IMR-90 (cell line): ENCODE data around the gene ELMOD3. TPM values are rescaled to one million over a fixed set of nuclear protein-coding genes. Genes with fewer than 3 reads are reported as not detected.

Experiments used
- ATAC-seq: fragments of 200-7000 bp; cut with Tn5 transposase; 2 replicates; pipeline ENCODE4 v1.9.1; 2020; ENCODE audit warnings: low read depth, mild to moderate bottlenecking, moderate library complexity
- BruUV-seq: library from RNA; stranded (reverse); fragments of 400-500 nt; replicated peaks from 2 replicates; lab custom pipeline; 2021; lab: Mats Ljungman, UMichigan
- CTCF ChIA-PET: fragments of 300-600 bp; formaldehyde crosslinking; extraction: SDS; loops from one replicate; lab custom pipeline; 2021; ENCODE audit warnings: antibody characterized with exemption; lab: Yijun Ruan, JAX
- POLR2A ChIA-PET: fragments of 300-600 bp; sonication (Branson Sonifier 250); formaldehyde crosslinking; loops from one replicate; lab custom pipeline; 2022; ENCODE audit warnings: antibody characterized with exemption; ENCODE audit not compliant: unreplicated experiment; lab: Charles Lee
- DNase-seq: peaks from one replicate; pipeline ENCODE4 v3.0.0; 2013
- H2AFZ ChIP-seq: replicated peaks from 2 replicates; pipeline ENCODE3; 2013; ENCODE audit warnings: low read length, mild to moderate bottlenecking; ENCODE audit not compliant: poor library complexity
- H2AK5ac ChIP-seq: 2 replicates; pipeline ENCODE4 v1.6.1; 2013; ENCODE audit warnings: low read depth, low read length, inconsistent platforms
- H2AK9ac ChIP-seq: replicated peaks from 2 replicates; pipeline ENCODE3; 2013; ENCODE audit warnings: mild to moderate bottlenecking, low read depth, low read length, moderate library complexity; ENCODE audit not compliant: poor library complexity
- H2BK120ac ChIP-seq: 2 replicates; pipeline ENCODE4 v1.6.1; 2013; ENCODE audit warnings: low read depth, low read length, inconsistent platforms
- H2BK15ac ChIP-seq: 3 replicates; pipeline ENCODE4 v1.6.1; 2013; ENCODE audit warnings: low read depth, low read length, inconsistent platforms
- H2BK20ac ChIP-seq: 2 replicates; pipeline ENCODE4 v1.6.1; 2013; ENCODE audit warnings: low read depth, mild to moderate bottlenecking, inconsistent platforms, low read length, moderate library complexity
- H2BK5ac ChIP-seq: 2 replicates; pipeline ENCODE4 v1.6.1; 2013; ENCODE audit warnings: mild to moderate bottlenecking, low read depth, low read length, inconsistent platforms; ENCODE audit not compliant: poor library complexity, severe bottlenecking
- H3K14ac ChIP-seq: replicated peaks from 2 replicates; pipeline ENCODE4 v1.6.1; 2013; ENCODE audit warnings: low read depth, low read length, inconsistent platforms
- H3K18ac ChIP-seq: 2 replicates; pipeline ENCODE4 v1.6.1; 2013; ENCODE audit warnings: low read depth, low read length, control low read depth
- H3K23ac ChIP-seq: 2 replicates; pipeline ENCODE4 v1.6.1; 2013; ENCODE audit warnings: low read depth, low read length, inconsistent platforms
- H3K27ac ChIP-seq: 2 replicates; pipeline ENCODE4 v1.5.1; 2013; ENCODE audit warnings: mild to moderate bottlenecking, control low read depth, low read length; ENCODE audit not compliant: insufficient read depth
- H3K27me3 ChIP-seq: 2 replicates; pipeline ENCODE4 v1.6.1; 2013; ENCODE audit warnings: low read length; ENCODE audit not compliant: control insufficient read depth, insufficient read depth
- H3K36me3 ChIP-seq: 2 replicates; pipeline ENCODE4 v1.6.1; 2013; ENCODE audit warnings: low read length, mixed read lengths; ENCODE audit not compliant: control insufficient read depth, insufficient read depth
- H3K4ac ChIP-seq: 2 replicates; pipeline ENCODE4 v1.6.1; 2013; ENCODE audit warnings: low read depth, low read length, inconsistent platforms
- H3K4me1 ChIP-seq: 2 replicates; pipeline ENCODE4 v1.6.1; 2013; ENCODE audit warnings: low read length, mixed read lengths; ENCODE audit not compliant: control insufficient read depth, insufficient read depth
- H3K4me2 ChIP-seq: 2 replicates; pipeline ENCODE4 v1.6.1; 2013; ENCODE audit warnings: low read depth, mild to moderate bottlenecking, control low read depth, low read length, moderate library complexity
- H3K4me3 ChIP-seq: 2 replicates; pipeline ENCODE4 v1.5.1; 2013; ENCODE audit warnings: low read depth, mild to moderate bottlenecking, control low read depth, low read length, moderate library complexity; ENCODE audit not compliant: insufficient read depth
- H3K56ac ChIP-seq: 2 replicates; pipeline ENCODE4 v1.6.1; 2013; ENCODE audit warnings: low read length, inconsistent platforms; ENCODE audit not compliant: insufficient read depth; ENCODE audit errors: extremely low read depth
- H3K79me1 ChIP-seq, 2 experiments: 2 replicates each; pipeline ENCODE4 v1.6.1; 2013; ENCODE audit warnings: low read length in 2 of 2, inconsistent platforms in 1 of 2, low read depth in 1 of 2
- H3K9ac ChIP-seq: 2 replicates; pipeline ENCODE4 v1.6.1; 2013; ENCODE audit warnings: low read depth, low read length, control low read depth
- H3K9me1 ChIP-seq: 2 replicates; pipeline ENCODE4 v1.6.1; 2013; ENCODE audit warnings: low read length, inconsistent platforms; ENCODE audit not compliant: insufficient read depth
- H3K9me3 ChIP-seq: 2 replicates; pipeline ENCODE4 v1.6.1; 2013; ENCODE audit warnings: low read length; ENCODE audit not compliant: control insufficient read depth, insufficient read depth
- H4K20me1 ChIP-seq: 2 replicates; pipeline ENCODE4 v1.6.1; 2013; ENCODE audit warnings: low read length, inconsistent platforms; ENCODE audit not compliant: insufficient read depth
- H4K5ac ChIP-seq: 2 replicates; pipeline ENCODE4 v1.6.1; 2013; ENCODE audit warnings: mild to moderate bottlenecking, low read depth, low read length, control low read depth
- H4K8ac ChIP-seq, 2 experiments: 2 replicates each; pipeline ENCODE4 v1.6.1; 2013; ENCODE audit warnings: low read depth in 2 of 2, low read length in 2 of 2, control low read depth in 1 of 2, inconsistent platforms in 1 of 2
- H4K91ac ChIP-seq: 2 replicates; pipeline ENCODE4 v1.6.1; 2013; ENCODE audit warnings: low read depth, low read length, inconsistent platforms; ENCODE audit not compliant: insufficient read depth
- BHLHE40 ChIP-seq: fragments of 150-350 bp; IDR thresholded peaks from 2 replicates; pipeline ENCODE4 v1.6.1; 2016; ENCODE audit warnings: mild to moderate bottlenecking, low read depth, low read length
- CEBPB ChIP-seq: IDR thresholded peaks from 2 replicates; pipeline ENCODE4 v1.6.1; 2012; ENCODE audit warnings: low read depth, low read length, improper control_type of control experiment
- MAFK ChIP-seq: IDR thresholded peaks from 2 replicates; pipeline ENCODE4 v1.6.1; 2012; ENCODE audit warnings: low read depth, low read length, improper control_type of control experiment
- NFE2L2 ChIP-seq: fragments of 150-350 bp; IDR thresholded peaks from 2 replicates; pipeline ENCODE4 v1.6.1; 2016; ENCODE audit warnings: low read depth, mild to moderate bottlenecking, low read length
- RCOR1 ChIP-seq: IDR thresholded peaks from 2 replicates; pipeline ENCODE4 v1.6.1; 2012; ENCODE audit warnings: mild to moderate bottlenecking, low read length, improper control_type of control experiment; ENCODE audit not compliant: insufficient replicate concordance
- WGBS, 2 experiments: methylation state at CpG; one replicate each; pipeline versions ENCODE4 v1.1.5 to v1.1.7; 2013; ENCODE audit warnings: missing lambda C conversion rate in 2 of 2; ENCODE audit not compliant: insufficient read length in 1 of 2; ENCODE audit errors: extremely low coverage in 2 of 2; 5-methylcytosine and 5-hydroxymethylcytosine counted together
- dilution Hi-C: fragments of 300-500 bp; cut with HindIII; formaldehyde crosslinking; loops from one replicate; pipeline ENCODE4 v1.14.3; 2018; ENCODE audit warnings: low sequenced_read_pairs; ENCODE audit not compliant: unreplicated experiment
- in situ Hi-C: fragments of 300-500 bp; cut with MboI; formaldehyde crosslinking; loops from 3 replicates; pipeline ENCODE4 v1.14.3; 2019; ENCODE audit warnings: low sequenced_read_pairs, inconsistent platforms, mixed read lengths
- intact Hi-C: fragments of 100-400 bp; cut with micrococcal nuclease; formaldehyde crosslinking; loops from 2 replicates; pipeline ENCODE4 v1.10.0; 2022
- polyA plus RNA-seq, 3 experiments: library from polyadenylated mRNA; depleted of rRNA; stranded (reverse); fragments of >200 nt; gene quantifications; 2 replicates each; pipeline ENCODE4 v1.2.3, GENCODE V29; 2012; ENCODE audit warnings: low replicate concordance in 1 of 3
- total RNA-seq: library from RNA; depleted of rRNA; stranded (reverse); fragments of >200 nt; gene quantifications from 2 replicates; pipeline ENCODE4 v1.2.3, GENCODE V29; 2012
- TF ChIP-seq, protein P1 (sequence below): fragments of 150-350 bp; IDR thresholded peaks from 2 replicates; pipeline ENCODE4 v1.6.1; 2017; ENCODE audit warnings: mild to moderate bottlenecking, antibody characterized with exemption, low read length, low read depth

ELMOD3 gene
- total and polyA plus RNA-seq, 2 of the 4 experiments (the other 2 are of a cell fraction): 13.1 to 20.7 TPM

- no CpG with 5 or more reads among the region's 2 CpGs for WGBS, 2 experiments
- peak overlapping the region; percentile 92; the same call in 1 of the 2 replicates for H4K91ac ChIP-seq
- peak overlapping the region; percentile 93 for H3K4ac ChIP-seq
- POLR2A ChIA-PET: interaction anchor here (1.1 kb wide), 1 partner anchor 127 kb away, joined by 4 read pairs; no protein-coding TSS in a partner anchor
- H3K4me3 ChIP-seq: no peak overlapping the region
- H2BK5ac ChIP-seq: no peak overlapping the region
- DNase-seq: no peak
- no peak overlapping the region for H3K56ac ChIP-seq
- peak overlapping the region in 1 of 2 experiments; percentile 92; a peak in 2 of 4 replicates for H4K8ac ChIP-seq
- peaks cover 11% of the 10 kb centered on the region; the same call in 1 of the 2 replicates for H3K9me1 ChIP-seq
- no peak overlapping the region for H3K27ac ChIP-seq
- no peak overlapping the region for H3K18ac ChIP-seq
- ATAC-seq: no peak
- 0 out of 2 replicates have a peak overlapping the region, but pooled peaks have one; percentile 16 for H3K14ac ChIP-seq
- no peak overlapping the region for H4K5ac ChIP-seq
- no peak for TF ChIP-seq CEBPB
- TF ChIP-seq MAFK: no peak
- no peak for TF ChIP-seq RCOR1
- TF ChIP-seq BHLHE40: no peak
- TF ChIP-seq, protein P1, sequence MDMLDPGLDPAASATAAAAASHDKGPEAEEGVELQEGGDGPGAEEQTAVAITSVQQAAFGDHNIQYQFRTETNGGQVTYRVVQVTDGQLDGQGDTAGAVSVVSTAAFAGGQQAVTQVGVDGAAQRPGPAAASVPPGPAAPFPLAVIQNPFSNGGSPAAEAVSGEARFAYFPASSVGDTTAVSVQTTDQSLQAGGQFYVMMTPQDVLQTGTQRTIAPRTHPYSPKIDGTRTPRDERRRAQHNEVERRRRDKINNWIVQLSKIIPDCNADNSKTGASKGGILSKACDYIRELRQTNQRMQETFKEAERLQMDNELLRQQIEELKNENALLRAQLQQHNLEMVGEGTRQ: no peak
- no peak for TF ChIP-seq NFE2L2
- peak overlapping the region; percentile 88; the same call in 2 of the 3 replicates for H2BK15ac ChIP-seq
- H2BK20ac ChIP-seq: peak overlapping the region; percentile 85; the same call in 1 of the 2 replicates
- peaks cover 0 to 36% of the 10 kb centered on the region in 2 experiments; a peak in 2 of 4 replicates for H3K79me1 ChIP-seq
- in situ Hi-C loops (loop anchor here (5.0 kb wide), 1 partner anchor 130 kb away; no protein-coding TSS in a partner anchor), dilution Hi-C loops (no loop called here), intact Hi-C loops (loop anchor here (5.0 kb wide), 1 partner anchor 285 kb away; no protein-coding TSS in a partner anchor)
- H2AK9ac ChIP-seq: peak overlapping the region; percentile 85
- H3K27me3 ChIP-seq: no peaks in the 10 kb centered on the region
- no peaks in the 10 kb centered on the region for H3K36me3 ChIP-seq
- no TSS peak for BruUV-seq
- no peak overlapping the region for H2AFZ ChIP-seq
- CTCF ChIA-PET: interaction anchor here (1.0 to 2.1 kb wide), 2 partner anchors 115 to 120 kb away, joined by 3 to 4 read pairs; no protein-coding TSS in a partner anchor
- peaks cover 23% of the 10 kb centered on the region for H3K4me1 ChIP-seq
- no peaks in the 10 kb centered on the region for H3K9me3 ChIP-seq
- H2AK5ac ChIP-seq: peak overlapping the region; percentile 94; the same call in 1 of the 2 replicates
- H3K4me2 ChIP-seq: no peak overlapping the region
- H3K23ac ChIP-seq: no peak overlapping the region; the same call in 1 of the 2 replicates
- H4K20me1 ChIP-seq: no peaks in the 10 kb centered on the region
- peak overlapping the region; percentile 94 for H2BK120ac ChIP-seq
- no peak overlapping the region for H3K9ac ChIP-seq
Observed at GRCh38 chr2:85422072-85422457, 67.5 kb downstream of the ELMOD3 start.
